ENCODE data around the gene GGCT. TPM values are rescaled to one million over a fixed set of nuclear protein-coding genes. Genes with fewer than 3 reads are reported as not detected.
"Not testable (repeated sequence)": the region's sequence is repeated elsewhere in the genome, so short reads cannot be mapped to it uniquely, and the experiment has no call there.

Gene GGCT
- polyA plus RNA-seq, 2 of the 4 experiments (the other 2 are of a cell fraction) = 69.7 to 79.6 TPM

DNA sequence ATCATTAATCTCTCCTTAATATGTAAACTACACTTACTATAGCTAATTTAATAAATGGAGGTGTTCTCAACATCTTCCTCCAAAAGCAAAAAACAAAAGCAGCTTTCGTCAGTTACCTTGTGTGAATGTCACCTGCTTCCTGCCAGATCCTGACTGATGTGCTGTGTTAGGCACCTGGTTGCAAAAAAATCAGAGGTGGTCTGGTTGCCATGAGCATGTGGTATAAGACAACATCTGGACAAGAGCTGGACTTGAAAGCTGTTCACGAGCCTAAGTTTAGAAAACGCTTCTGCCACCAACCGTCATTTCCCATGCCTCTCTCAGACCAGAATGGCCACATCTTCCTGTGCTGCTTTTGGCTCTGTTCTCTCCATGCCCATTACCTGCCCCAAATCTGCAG is 42.0 kb upstream of the GGCT start:
- no peak for FAIRE-seq
- TF ChIP-seq RCOR1 (IDR thresholded peaks at IDR 0.05; ENCODE audit: low read depth, low read length) = no peak
- no peak for TF ChIP-seq GATA3 (IDR thresholded peaks at IDR 0.05; ENCODE audit: borderline replicate concordance)
- TF ChIP-seq MAZ (IDR thresholded peaks at IDR 0.05; ENCODE audit: borderline replicate concordance, low read depth, low read length) = no peak
- no peak for DNase-seq (ENCODE audit: low read depth in 1 of 2, low spot score in 1 of 2)
- Histone ChIP-seq H3K4me1 (peaks cover 3% of the 10 kb centered on the region; the same call in 2 of the 3 replicates), H3K4me2 (no peak overlapping the region), H3K27ac (no peak overlapping the region), H3K9me3 (no peaks in the 10 kb centered on the region), H3K4me3 (no peak overlapping the region)
- POLR2A ChIA-PET = no interaction called here
- no peak for ATAC-seq
- WGBS (ENCODE audit: missing lambda C conversion rate) = 91% methylated on average over 4 of the region's 4 CpGs
- CTCF ChIA-PET = interaction anchor here (0.6 to 10.7 kb wide), 13 partner anchors 10 to 382 kb away, joined by 3 to 171 read pairs (median 5); no protein-coding TSS in a partner anchor

DNA sequence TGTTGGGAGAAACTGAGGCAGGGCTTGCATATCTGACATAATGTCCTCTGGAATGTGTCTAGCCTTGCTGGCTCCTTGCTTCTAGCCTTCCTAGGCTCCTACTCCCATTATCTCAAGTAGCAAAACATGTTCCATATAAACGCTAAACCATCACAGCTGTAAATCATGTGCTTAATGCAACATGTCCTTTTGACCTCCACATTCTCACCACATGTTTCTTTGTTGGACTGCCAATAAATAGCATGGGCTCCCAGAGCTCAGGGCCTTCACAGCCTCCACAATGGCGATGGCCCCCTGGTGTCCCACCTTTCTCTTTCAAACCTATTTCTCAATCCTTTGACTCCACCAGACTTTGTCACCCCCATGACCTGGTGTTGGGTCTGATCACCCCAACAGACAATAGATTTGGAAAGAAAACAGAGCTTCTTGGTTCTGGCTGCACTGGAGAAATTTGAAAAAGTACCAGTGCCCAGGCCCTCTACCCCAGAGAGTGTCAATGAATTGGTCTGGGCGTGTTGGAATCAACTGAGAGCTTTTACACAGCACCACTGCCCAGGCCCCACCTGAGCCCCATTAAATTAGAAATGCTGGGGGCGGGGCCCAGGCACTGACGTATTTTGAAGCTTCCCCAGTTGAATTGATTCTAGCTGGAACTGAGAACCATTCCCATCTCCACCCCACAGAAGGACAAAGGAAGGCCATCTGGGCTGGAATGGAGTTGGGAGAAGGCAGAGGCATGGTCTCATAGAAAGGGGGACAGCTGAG is 41.3 kb upstream of the GGCT start:
- no peak for TF ChIP-seq SMC3 (IDR thresholded peaks at IDR 0.05)
- TF ChIP-seq JUN (IDR thresholded peaks at IDR 0.05) = no peak
- TF ChIP-seq CHD4 (IDR thresholded peaks at IDR 0.05; ENCODE audit: borderline replicate concordance) = no peak
- TF ChIP-seq FOSL2 (IDR thresholded peaks at IDR 0.05) = no peak
- TF ChIP-seq FOSL2 (CRISPR knock-in tag; IDR thresholded peaks at IDR 0.05) = no peak
- no peak for TF ChIP-seq CEBPB (IDR thresholded peaks at IDR 0.05)
- TF ChIP-seq ZC3H11A (IDR thresholded peaks at IDR 0.05) = no peak
- TF ChIP-seq, protein P1, sequence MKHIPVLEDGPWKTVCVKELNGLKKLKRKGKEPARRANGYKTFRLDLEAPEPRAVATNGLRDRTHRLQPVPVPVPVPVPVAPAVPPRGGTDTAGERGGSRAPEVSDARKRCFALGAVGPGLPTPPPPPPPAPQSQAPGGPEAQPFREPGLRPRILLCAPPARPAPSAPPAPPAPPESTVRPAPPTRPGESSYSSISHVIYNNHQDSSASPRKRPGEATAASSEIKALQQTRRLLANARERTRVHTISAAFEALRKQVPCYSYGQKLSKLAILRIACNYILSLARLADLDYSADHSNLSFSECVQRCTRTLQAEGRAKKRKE (CRISPR knock-in tag; IDR thresholded peaks at IDR 0.05; ENCODE audit: low read depth) = no peak
- no peak for TF ChIP-seq HOXB13 (CRISPR knock-in tag; IDR thresholded peaks at IDR 0.05; ENCODE audit: low read depth)
- TF ChIP-seq ZNF302 (CRISPR knock-in tag; IDR thresholded peaks at IDR 0.05) = no peak
- TF ChIP-seq POLR2AphosphoS2 (conservative IDR thresholded peaks at IDR 0.05; ENCODE audit: low read length) = no peak
- Histone ChIP-seq H3K4me3 (no peak overlapping the region), H3K4me2 (no peak overlapping the region), H3K4me1 (no peaks in the 10 kb centered on the region; the same call in 1 of the 3 replicates), H3K9me3 (no peaks in the 10 kb centered on the region), H3K27ac (no peak overlapping the region)
- ATAC-seq (no peak), DNase-seq (ENCODE audit: low read depth in 1 of 2, low spot score in 1 of 2) (no peak), FAIRE-seq (no peak)
- 66% methylated on average over 5 of the region's 5 CpGs for WGBS (ENCODE audit: missing lambda C conversion rate)
- CTCF ChIA-PET = interaction anchor here (0.6 to 10.7 kb wide), 13 partner anchors 11 to 381 kb away, joined by 3 to 171 read pairs (median 5); no protein-coding TSS in a partner anchor
- POLR2A ChIA-PET = no interaction called here

DNA sequence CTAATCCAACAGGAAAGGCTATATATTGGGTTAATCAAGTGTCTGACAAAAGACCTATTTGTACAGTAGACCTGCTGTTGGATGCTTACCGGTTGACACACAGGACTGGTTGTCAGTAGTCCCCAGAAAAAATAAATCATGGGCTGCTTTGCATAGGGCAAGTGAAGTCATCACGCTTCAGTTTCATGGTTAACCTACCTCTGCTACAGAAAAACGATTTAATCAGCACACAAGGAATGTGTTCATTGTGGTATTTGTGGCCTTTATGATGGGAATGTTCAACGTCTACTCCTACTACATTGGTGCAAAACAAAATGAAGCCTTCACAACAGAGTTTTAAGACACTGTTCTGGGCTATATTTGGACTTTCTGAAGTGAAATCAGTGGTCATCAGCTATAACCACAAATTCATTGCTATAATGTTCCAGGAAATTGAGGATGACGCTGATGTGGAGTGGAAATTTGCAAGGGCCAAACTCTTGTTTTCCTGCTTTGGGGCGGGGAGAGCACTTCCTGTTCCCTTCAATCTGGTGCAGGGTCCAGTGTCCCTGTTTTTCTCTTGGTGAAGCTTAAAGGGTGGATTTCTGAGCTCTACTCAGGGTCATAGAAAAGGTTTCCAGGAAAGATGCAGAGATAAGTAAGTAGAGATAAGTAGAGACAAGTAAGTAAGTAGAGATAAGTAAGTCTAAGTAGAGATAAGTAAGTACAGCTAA is 39.3 kb upstream of the GGCT start:
- no peak for DNase-seq (ENCODE audit: low read depth in 1 of 2, low spot score in 1 of 2)
- TF ChIP-seq KDM5A (IDR thresholded peaks at IDR 0.05) (no peak), POLR2AphosphoS2 (conservative IDR thresholded peaks at IDR 0.05; ENCODE audit: low read length) (no peak), KDM1A (IDR thresholded peaks at IDR 0.05; ENCODE audit: low read depth) (no peak)
- CTCF ChIA-PET = interaction anchor here (2.1 kb wide), 1 partner anchor 21 kb away, joined by 8 read pairs; no protein-coding TSS in a partner anchor
- no peak overlapping the region for H3K27ac ChIP-seq
- H3K4me3 ChIP-seq = no peak overlapping the region
- no peak overlapping the region for H3K4me2 ChIP-seq
- POLR2A ChIA-PET = no interaction called here
- H3K9me3 ChIP-seq = no peaks in the 10 kb centered on the region
- WGBS (ENCODE audit: missing lambda C conversion rate) = 67% methylated on average over 6 of the region's 6 CpGs
- ATAC-seq = no peak
- no peak for FAIRE-seq
- no peaks in the 10 kb centered on the region for H3K4me1 ChIP-seq

DNA sequence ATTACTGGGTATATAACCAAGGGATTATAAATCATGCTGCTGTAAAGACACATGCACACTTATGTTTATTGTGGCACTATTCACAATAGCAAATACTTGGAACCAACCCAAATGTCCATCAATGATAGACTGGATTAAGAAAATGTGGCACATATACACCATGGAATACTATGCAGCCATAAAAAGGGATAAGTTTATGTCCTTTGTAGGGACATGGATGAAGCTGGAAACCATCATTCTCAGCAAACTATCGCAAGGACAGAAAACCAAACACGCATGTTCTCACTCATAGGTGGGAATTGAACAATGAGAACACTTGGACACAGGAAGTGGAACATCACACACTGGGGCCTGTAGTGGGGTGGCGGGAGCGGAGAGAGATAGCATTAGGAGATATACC is 38.5 kb upstream of the GGCT start:
- H3K4me3 ChIP-seq; H3K4me2 ChIP-seq; H3K27ac ChIP-seq; ATAC-seq; FAIRE-seq; H3K9me3 ChIP-seq; H3K4me1 ChIP-seq; POLR2A ChIA-PET; DNase-seq (ENCODE audit: low read depth in 1 of 2, low spot score in 1 of 2): not testable (repeated sequence)
- WGBS (ENCODE audit: missing lambda C conversion rate) = 87% methylated on average over 4 of the region's 4 CpGs
- CTCF ChIA-PET = interaction anchor here (2.1 kb wide), 1 partner anchor 22 kb away, joined by 8 read pairs; no protein-coding TSS in a partner anchor

Data from A549 (cell line).